ENCODE measurements around the gene ANTXR2.
"Not testable (repeated sequence)": the region's sequence is repeated elsewhere in the genome, so short reads cannot be mapped to it uniquely, and the experiment has no call there.

DNA sequence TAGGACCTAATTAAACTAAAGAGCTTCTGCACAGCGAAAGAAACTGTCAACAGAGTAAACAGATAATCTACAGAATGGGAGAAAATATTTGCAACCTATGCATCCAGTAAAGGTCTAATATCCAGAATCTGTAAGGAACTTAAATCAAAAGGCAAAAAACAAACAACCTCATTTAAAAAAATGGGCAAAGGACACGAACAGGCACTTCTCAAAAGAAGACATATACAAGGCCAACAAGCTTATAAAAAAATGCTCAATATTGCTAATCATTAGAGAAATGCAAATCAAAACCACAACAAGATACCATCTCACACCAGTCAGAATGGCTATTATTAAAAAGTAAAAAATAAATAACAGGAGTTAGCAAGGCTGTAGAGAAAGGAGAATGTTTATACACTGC is 81.9 kb downstream of the ANTXR2 start:
- TF ChIP-seq MYC (IDR thresholded peaks at IDR 0.05; ENCODE audit: low read depth, low read length); POLR2A (IDR thresholded peaks at IDR 0.05; ENCODE audit: extremely low read depth, insufficient read length): not testable (repeated sequence)
- TF ChIP-seq, protein P1, sequence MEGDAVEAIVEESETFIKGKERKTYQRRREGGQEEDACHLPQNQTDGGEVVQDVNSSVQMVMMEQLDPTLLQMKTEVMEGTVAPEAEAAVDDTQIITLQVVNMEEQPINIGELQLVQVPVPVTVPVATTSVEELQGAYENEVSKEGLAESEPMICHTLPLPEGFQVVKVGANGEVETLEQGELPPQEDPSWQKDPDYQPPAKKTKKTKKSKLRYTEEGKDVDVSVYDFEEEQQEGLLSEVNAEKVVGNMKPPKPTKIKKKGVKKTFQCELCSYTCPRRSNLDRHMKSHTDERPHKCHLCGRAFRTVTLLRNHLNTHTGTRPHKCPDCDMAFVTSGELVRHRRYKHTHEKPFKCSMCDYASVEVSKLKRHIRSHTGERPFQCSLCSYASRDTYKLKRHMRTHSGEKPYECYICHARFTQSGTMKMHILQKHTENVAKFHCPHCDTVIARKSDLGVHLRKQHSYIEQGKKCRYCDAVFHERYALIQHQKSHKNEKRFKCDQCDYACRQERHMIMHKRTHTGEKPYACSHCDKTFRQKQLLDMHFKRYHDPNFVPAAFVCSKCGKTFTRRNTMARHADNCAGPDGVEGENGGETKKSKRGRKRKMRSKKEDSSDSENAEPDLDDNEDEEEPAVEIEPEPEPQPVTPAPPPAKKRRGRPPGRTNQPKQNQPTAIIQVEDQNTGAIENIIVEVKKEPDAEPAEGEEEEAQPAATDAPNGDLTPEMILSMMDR (IDR thresholded peaks at IDR 0.05; ENCODE audit: low read depth, low read length) = not testable (repeated sequence)
- TF ChIP-seq, protein P2, sequence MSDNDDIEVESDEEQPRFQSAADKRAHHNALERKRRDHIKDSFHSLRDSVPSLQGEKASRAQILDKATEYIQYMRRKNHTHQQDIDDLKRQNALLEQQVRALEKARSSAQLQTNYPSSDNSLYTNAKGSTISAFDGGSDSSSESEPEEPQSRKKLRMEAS (IDR thresholded peaks at IDR 0.05; ENCODE audit: low read depth, low read length) = not testable (repeated sequence)
